ENCODE data around the gene FDX2. TPM values are rescaled to one million over a fixed set of nuclear protein-coding genes. Genes with fewer than 3 reads are reported as not detected.

Gene FDX2
- total RNA-seq, 2 donors from 2014 or later = 10.2 to 11.4 TPM

DNA sequence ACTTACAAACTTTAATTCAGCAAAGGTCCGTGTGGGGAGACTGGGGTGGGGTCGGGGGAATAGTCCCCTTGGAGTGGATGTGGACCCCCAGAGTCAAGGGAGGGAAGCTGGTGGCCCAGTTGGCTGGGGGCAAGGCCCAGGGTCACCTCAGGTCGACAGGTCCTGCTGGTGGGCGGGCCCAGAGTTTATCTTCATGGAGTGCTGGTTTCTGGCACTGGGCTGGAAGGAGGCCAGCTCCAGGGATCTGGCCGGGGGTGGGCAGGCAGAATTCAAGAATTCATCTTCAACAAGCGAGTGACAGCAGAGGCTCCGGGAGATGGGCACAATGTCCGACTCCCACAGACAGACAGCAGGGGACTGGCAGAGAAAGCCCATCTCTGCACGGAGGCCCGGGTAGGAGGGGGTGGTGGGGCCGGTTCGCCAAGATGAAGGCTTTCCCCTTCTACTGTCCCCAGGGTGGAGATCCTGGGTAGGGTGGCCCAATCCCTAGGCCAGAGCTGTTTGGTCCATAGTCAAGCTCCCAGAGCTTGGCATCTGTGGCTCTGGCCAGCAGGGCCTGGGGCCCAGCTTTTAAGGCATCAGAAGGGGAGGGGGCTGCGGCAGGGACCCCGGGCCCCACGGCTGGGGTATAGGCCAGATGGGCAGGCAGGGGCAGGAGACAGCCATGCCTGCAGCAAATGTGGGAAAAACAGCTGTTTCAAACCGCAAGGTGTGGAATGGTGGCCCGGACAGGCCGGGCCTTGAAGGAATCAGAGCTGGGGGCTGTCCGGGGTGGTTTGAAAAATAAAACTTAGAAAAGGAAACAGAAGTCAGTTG, 622 bp upstream of the FDX2 start:
- intact Hi-C loops (cut with DNase I) = no loop called here
- DNase-seq (ENCODE audit: low spot score) = no peak

- DNase-seq (ENCODE audit: low spot score) = no peak
- intact Hi-C loops (cut with DNase I) = no loop called here
These were observed 6.4 kb downstream of the FDX2 start, which contains the start of gene ZGLP1 for GRCh38 chr19:10309423-10309822. ZGLP1 (minus strand) TSS chr19:10309815.

- no peak for DNase-seq (ENCODE audit: low spot score)
- intact Hi-C loops (cut with DNase I) = no loop called here
These were observed 9.5 kb downstream of the FDX2 start for GRCh38 chr19:10306327-10306726.

GRCh38 chr19:10305139-10305806, 10.5 kb downstream of the FDX2 start:
- DNase-seq (ENCODE audit: low spot score) = no peak
- intact Hi-C loops (cut with DNase I) = no loop called here

DNA sequence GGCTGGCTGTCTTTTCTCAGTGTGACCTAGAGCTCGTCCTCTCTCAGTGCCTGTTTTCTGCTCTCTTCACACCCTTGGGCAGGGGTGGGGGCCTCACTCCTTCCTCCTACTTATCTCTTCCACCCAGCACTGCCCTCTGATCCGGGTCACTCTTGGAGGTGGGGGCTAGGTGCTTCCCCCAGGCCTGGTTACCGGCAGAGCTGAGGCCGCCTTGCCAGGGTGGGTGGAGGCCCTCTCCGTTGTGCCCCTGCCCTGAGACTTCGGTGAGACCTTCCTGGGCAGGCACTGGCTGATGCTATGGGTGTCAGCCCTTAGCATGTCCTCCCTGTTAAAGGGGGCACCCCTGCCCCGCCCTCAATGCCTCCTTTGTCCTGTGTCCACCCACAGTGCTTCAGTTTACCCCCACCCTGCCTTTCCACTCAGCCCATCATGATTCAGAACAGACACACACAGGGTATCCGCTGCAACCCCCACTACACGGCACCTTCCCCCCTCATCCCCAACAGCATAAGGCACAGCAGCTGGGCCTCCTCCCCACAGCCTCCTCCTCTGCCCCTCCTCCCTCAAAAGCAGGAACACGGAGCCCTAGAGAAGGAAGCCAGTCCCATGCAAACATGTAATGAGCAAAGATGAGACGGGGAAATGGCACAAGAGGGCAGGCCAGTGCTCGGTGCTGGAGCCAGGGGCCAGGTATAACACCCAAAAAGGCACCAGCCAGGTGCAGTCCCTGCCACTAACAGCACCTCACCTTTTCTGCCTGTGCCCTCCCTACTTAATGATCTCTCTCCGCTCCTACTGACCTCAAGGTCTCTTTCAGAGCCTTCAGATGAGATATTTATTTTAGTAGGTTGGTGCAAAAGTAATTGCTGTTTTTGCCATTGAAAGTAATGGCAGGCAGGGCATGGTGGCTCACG, 16.0 kb downstream of the FDX2 start:
- peak; percentile 81 for DNase-seq (ENCODE audit: low spot score)
- intact Hi-C loops (cut with DNase I) = no loop called here

GRCh38 chr19:10295847-10296591, 19.8 kb downstream of the FDX2 start:
- intact Hi-C loops (cut with DNase I) = no loop called here
- DNase-seq (ENCODE audit: low spot score) = no peak

DNA sequence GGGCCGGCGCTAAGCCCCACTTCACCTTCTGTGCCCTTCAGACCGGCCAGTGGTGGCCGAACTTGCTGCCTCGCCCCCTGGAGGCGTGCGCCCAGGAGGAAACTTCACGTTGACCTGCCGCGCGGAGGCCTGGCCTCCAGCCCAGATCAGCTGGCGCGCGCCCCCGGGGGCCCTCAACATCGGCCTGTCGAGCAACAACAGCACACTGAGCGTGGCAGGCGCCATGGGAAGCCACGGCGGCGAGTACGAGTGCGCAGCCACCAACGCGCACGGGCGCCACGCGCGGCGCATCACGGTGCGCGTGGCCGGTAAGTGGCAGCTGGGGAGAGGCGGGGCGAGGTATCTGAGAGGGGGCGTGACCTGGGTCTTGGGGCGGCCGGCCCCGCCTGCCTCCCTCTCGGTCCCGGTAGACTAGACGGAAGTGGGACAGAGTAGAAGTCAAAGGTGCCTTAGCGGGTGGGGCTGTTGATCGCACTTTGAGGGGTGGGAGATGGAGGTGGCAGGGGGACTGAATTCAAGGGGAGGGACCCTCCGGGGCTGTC, 20.4 kb downstream of the FDX2 start:
- intact Hi-C loops (cut with DNase I) = no loop called here
- peak; percentile 83 for DNase-seq (ENCODE audit: low spot score)

GRCh38 chr19:10294368-10294697, 21.5 kb downstream of the FDX2 start:
- intact Hi-C loops (cut with DNase I) = no loop called here

DNA sequence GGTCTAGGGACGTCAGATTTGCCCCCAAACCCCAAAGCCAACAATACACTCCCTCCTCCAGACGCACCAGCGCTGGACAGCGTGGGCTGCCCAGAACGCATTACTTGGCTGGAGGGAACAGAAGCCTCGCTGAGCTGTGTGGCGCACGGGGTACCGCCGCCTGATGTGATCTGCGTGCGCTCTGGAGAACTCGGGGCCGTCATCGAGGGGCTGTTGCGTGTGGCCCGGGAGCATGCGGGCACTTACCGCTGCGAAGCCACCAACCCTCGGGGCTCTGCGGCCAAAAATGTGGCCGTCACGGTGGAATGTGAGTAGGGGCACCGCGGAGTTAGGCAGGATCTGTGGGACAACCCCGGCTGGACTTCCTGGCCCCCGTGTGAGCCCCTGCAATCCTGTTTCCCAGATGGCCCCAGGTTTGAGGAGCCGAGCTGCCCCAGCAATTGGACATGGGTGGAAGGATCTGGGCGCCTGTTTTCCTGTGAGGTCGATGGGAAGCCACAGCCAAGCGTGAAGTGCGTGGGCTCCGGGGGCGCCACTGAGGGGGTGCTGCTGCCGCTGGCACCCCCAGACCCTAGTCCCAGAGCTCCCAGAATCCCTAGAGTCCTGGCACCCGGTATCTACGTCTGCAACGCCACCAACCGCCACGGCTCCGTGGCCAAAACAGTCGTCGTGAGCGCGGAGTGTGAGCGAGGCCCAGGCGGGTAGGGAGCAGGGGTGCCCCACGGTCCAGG, 22.0 kb downstream of the FDX2 start:
- DNase-seq (ENCODE audit: low spot score) = peak; percentile 78
- intact Hi-C loops (cut with DNase I) = no loop called here

More at GRCh38 chr19:10294368-10294697, 21.5 kb downstream of the FDX2 start:
- DNase-seq (ENCODE audit: low spot score) = peak; percentile 70

GRCh38 chr19:10292789-10293636, 22.8 kb downstream of the FDX2 start:
- intact Hi-C loops (cut with DNase I) = no loop called here
- peak; percentile 81 for DNase-seq (ENCODE audit: low spot score)

- intact Hi-C loops (cut with DNase I) = no loop called here
- peak; percentile 95 for DNase-seq (ENCODE audit: low spot score)
These were observed 23.5 kb downstream of the FDX2 start for GRCh38 chr19:10292206-10292788.

DNA sequence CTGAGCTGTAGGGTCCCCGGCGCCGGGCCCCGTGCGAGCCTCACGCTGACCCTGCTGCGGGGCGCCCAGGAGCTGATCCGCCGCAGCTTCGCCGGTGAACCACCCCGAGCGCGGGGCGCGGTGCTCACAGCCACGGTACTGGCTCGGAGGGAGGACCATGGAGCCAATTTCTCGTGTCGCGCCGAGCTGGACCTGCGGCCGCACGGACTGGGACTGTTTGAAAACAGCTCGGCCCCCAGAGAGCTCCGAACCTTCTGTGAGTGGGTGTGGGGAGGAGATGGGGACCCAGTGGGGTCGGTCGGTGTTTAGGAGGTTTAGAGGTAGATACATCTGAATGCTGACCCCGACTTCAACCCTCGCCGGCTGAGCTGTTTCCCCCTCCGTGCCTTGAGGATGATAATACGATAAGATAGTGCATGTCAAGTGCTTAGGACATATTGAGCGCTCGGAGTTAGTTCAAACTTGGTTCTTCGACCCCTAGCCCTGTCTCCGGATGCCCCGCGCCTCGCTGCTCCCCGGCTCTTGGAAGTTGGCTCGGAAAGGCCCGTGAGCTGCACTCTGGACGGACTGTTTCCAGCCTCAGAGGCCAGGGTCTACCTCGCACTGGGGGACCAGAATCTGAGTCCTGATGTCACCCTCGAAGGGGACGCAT, 24.1 kb downstream of the FDX2 start:
- peak; percentile 83 for DNase-seq (ENCODE audit: low spot score)
- intact Hi-C loops (cut with DNase I) = no loop called here

DNA sequence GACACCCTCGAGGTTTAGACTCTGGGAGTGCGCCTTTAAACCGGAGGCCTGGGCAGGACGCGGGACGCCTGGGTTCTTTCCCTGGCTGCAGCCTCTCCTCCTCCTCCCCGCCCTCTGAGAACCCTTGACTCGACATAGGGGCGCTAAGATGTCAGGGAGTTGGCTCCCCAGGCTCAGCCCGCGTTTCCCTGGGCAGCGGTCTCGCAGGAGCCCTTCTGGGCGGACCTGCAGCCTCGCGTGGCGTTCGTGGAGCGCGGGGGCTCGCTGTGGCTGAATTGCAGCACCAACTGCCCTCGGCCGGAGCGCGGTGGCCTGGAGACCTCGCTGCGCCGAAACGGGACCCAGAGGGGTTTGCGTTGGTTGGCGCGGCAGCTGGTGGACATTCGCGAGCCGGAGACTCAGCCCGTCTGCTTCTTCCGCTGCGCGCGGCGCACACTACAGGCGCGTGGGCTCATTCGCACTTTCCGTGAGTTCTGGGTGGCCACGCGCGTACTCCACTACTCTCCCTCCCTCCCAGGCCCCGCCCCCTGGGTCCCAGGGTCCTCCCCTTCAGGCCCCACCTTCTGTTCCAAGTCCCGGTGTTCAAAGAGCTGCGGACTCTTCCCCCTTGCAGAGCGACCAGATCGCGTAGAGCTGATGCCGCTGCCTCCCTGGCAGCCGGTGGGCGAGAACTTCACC, 24.8 kb downstream of the FDX2 start:
- intact Hi-C loops (cut with DNase I) = no loop called here

GRCh38 chr19:10290357-10290875, 25.4 kb downstream of the FDX2 start:
- peak; percentile 83 for DNase-seq (ENCODE audit: low spot score)
- intact Hi-C loops (cut with DNase I) = no loop called here

More for the DNA sequence above, 24.8 kb downstream of the FDX2 start:
- DNase-seq (ENCODE audit: low spot score) = peak; percentile 90

DNA sequence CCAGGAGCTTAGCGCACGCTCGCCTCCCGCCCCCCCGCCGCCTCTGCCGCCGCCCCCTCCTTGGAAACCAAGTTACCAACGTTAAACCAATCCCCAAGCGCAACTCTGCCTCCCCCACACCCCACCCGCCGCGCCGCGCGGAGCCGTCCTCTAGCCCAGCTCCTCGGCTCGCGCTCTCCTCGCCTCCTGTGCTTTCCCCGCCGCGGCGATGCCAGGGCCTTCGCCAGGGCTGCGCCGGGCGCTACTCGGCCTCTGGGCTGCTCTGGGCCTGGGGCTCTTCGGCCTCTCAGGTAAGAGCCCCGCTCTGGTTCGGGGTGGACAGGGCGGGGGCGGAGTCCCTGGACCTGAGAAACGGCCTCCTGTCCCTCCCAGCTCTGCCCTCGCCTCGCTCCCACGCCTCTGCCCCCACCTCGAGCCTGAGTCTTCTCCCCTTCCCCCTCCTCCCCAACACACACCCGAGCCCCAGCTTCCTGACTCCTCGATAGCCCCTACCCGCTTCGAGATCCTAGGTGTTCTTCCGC, 25.9 kb downstream of the FDX2 start, which contains the start of gene ICAM5:
Gene ICAM5, plus strand, starts transcription at position 117 of the 521 bp plus-strand sequence. Its CDS starts 92 bp downstream, at position 209.
- intact Hi-C loops (cut with DNase I) = no loop called here
- peak; percentile 52 for DNase-seq (ENCODE audit: low spot score)

All from posterior vena cava (tissue), 2 donors.